ENCODE data around the gene STX10.
A peak's percentile ranks its signal among the peaks of the same experiment; 100 is the strongest.

The STX10 gene

DNA sequence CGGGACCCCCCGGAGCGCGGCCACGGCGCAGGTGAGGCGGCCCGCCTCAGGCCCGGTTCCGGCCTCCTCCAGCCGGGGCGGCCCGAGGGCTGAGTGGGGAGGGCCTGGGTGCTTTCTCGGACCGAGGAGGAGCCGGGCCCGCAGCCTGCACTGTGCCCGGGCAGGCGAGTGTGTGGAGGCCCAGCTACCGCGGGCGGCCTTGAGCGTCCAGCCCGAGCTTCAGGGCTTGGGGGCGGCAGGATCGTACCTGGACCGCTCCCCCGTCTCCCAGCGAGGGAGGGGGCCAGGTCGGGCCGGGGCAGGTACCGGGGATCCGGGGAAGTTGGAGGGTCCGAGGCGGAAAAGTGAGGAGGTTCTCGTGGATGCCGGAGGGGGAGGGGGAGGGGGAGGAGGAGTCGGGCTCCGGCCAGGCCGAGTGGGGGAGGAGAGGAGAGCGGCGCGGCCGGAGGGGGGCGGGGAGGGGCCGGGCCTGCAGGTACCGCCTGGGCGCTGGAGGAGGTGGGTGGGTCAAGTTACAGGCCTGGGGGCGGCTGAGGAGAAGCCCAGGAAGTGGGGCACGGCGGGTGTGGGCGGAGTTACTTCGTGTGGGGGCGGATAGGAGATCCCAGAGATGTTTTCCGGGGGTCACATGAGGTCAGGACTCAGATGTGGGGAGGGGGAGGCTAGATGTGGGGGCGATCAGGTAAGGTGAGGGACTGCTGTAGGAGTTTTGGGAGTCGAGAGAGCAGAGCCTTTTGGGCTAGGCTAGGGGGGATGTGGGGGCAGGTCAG is 31.6 kb downstream of the STX10 start:
- DNase-seq: peak; percentile 25

DNA sequence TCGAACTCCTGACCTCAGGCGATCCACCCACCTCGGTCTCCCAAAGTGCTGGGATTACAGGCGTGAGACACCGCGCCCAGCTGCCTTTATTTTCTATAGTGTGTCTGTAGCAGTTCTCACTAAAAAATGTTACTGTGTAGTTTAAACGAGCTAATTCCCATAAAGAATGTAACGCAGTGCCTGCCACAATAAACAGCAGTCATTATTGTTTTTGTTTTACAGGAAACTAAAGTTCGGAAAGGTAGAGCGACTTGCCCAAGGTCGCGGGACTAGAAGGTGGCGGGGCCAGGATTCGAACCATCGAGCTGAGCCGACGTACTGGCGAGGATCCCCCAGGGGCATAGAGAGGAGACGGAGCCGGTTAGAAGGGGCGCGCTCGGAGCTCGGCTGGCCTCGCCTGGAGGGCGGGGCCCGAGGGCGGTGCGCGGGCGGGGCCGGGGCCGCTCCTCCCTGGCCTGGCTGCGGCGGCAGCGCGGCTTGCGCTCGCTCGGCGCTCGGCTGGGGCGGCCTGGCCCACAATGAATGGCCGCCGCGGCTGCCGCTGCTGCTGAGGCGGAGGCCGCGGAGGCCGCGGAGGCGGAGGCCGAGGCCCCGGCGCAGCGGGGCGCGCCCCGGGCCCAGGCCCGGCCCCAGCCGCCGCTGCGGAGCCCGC is 32.3 kb downstream of the STX10 start, which contains the start of gene NACC1:
Gene NACC1, plus strand, starts transcription at position 493 of the 652 bp plus-strand sequence. CDS start 16,944 bp downstream, outside the sequence.
- DNase-seq: peak; percentile 92

GRCh38 chr19:13117176-13117771 is 32.9 kb downstream of the STX10 start:
- DNase-seq: no peak

GRCh38 chr19:13116282-13117175 is 33.6 kb downstream of the STX10 start, which contains the start of gene TRMT1:
Gene TRMT1, minus strand, starts transcription at chr19:13116740. Its CDS starts 341 bp downstream, at chr19:13116399.
- DNase-seq: peak; percentile 89

DNA sequence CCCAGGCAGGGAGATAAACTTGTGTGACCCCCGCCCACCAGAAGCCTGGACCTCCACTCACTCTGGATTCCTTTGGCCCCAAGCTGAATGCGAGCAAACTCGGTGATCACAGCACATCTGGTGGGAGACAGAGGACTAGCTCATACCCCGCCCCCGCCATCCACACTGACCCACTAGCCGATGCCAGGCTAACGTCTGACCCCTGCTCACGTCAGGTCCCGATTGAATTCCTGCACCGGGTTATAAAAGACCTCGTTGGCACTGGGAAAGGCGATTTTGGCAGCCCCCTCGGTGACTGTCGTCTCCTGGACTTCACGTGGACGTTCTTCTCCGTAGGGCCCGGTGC is 34.3 kb downstream of the STX10 start:
- DNase-seq: no peak

- no peak for DNase-seq
Measured at GRCh38 chr19:13112555-13112954, 37.6 kb downstream of the STX10 start.

DNA sequence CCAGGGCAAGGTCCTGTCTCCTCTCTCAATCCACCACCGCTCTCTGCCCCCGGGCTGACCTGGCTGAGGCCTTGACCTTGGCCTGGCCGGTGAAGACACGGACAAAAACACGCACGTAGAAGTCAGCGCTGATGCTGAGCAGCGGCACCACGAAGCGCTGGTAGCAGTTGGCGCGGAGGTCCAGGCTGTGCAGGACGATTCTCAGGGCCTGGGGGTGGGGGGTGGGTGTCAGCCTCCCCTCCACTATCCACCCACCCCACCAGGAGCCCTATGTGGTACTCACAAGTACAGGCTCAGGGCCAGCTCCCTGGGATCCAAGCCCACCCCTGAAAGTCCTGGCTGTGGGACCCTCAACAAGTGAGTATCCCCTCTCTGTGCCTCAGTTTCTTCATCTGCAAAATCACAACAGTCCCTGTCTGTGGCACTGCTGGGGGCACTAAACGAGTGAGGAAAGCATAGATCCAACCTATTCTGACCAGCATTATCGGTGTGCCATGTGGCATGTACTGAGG is 40.0 kb downstream of the STX10 start:
- DNase-seq: no peak

DNA sequence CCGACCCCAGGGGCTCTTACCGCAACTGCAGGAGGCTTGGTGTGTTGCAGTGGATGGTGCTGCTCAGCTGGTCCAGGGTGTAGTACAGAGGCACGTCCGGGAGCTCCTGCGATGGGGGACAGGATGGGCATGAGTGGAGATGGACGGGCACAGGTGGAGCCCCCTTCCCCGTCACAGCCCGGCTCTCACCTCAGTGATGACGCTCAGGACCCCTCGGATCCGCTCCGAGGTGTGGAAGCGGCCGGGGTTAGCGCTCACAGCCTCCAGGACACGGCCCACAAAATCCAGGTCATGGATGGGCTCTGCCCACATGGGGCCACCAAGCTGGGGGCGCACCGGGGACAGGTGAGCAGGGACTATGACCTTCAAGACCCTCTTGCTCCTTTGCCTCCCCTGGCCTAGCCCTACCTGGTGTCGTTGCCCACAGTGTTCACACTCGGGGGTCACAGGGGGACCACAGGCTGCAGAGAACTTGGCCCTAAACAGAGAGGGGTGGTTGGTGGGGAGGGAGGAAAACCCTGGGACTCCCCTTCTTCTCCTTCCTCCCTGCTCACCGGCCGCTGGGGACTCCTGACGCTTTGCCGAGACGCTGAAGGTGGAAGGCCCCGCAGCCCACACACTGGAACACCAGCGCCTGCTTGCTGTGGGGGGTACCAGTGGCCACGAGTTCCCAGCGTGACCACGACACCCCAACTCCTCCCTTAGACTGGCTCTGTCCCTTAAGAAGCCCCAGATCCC is 40.6 kb downstream of the STX10 start:
- no peak for DNase-seq

DNA sequence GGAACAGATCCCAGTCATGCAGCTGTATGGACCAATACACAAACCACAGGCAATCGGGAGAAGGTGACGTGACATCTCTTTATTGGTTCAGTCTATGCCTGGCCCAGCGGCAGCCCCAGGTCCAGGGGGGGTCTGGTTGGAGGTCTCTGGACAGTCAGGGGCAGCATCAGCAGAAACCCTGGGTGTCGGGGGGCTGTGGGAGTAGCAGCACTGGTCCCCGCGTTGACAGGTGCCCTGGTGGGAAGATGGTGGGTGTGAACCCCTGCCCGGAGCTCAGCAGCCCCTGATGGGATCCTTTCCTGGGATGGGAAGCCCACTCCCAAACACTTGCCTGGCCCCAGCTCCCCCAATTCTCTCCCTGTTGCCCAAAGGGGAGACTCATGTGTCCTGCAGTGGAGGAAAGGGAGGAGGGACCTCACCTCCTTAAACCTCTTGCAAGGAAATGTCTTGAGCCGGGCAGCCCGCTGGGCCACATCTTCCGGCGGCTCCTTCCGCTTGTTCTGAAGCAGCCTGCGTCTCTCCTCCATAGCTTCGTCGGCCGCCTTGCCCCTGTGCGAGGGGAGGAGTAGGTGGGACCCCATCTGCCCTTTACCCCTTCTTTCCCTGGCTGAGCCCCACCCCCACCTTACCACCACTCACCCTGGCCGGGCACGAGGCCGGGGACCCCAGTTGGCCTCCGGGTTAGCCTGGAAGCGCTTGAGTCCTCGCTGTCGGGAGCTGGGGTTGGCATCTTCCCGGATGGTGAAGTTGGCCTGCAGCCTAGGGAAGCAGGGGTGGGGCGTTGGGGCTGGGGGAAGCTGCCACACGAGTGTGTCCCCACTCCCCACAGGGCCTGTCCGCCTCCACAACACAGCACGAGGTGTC is 45.1 kb downstream of the STX10 start:
- no peak for DNase-seq

DNA sequence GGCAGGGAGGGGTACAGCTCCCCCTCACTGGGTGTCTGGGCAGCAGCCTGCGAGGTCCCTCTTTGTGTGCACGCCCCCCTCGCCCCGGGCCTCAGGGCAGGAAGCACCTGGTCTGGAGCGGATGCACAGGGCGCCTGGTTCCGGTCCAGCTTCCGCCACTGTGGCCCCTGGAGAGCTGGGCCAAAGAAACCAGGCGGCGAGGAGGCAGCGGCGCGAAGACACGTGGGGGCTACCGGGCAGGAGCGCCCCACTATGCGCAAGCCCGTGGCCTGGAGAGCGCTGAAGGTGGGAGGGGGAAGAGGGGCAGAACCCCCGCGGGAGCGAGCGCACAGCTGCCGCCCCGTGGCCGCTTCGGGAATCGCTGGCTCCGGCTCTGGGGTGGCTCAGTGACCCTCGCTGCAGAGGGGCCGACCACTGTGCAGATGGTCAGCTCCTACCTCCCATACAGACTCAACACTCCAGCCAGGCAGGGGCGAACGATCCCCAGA is 45.8 kb downstream of the STX10 start:
- DNase-seq: no peak

- no peak for DNase-seq
Measured at GRCh38 chr19:13103581-13104359, 46.4 kb downstream of the STX10 start.

DNA sequence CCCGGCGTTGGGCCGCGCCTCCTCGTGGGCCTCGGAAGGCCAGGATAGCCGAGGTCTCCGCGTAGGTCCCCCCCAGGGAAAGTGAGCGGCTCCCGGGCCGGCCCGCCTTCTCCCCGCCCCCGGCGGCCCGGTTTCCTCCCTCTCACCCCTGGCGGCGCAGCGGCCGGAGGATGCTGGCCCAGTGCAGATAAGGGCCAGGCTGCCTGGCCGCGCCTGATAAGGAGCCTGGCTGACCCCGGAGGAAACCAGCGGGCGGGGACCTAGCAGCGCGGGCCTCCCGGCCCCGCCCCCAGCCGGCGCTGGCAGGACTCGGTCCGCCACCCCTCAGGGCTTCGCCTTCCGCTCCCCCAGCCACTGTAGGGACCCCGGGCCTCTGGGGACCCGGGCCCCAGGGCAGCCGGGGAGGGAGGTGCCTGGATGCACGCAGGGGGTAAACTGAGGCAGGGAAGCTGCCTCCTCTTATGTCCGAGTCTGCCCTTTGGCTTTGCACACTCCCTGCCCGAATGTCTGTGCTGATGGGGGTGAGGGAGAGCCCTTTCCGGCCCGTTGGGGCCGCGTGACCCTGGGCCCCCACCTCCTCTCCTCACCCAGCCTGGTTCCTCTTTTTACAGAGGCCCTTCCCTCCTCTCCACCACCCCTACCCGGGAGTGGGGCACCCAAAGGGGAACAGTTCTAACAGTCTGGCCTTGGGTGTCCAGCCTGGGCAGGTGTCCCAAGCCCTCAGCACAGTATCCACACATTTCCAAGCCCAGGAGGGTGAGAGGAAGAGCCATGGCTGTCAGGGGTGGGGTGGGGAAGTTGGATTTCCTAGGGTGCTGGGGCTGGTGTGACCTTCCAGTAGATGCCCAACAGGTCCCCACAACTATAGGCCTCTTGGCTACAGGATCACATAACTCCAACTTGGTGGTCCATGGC is 47.3 kb downstream of the STX10 start, which contains the start of gene LYL1:
Gene LYL1, minus strand, starts transcription at position 193 of the 915 bp plus-strand sequence. CDS start 1,687 bp downstream, outside the sequence.
- DNase-seq: no peak

DNA sequence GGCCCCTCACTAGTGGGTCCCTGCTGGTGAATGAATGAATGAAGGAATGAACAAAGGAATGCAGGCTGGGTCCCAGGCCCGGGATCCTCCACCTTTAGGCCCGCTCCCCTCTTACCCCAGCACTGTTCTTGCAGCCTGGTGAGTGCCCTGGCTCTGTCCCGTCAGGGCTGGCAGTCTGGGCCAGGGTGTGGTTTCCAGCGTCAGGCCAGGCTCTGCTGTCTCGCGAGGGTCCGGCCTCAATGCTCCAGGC is 47.8 kb downstream of the STX10 start:
- no peak for DNase-seq

GRCh38 chr19:13101590-13102415 is 48.4 kb downstream of the STX10 start:
- DNase-seq: no peak

- DNase-seq: no peak
Measured at GRCh38 chr19:13100841-13101589, 49.2 kb downstream of the STX10 start.

DNA sequence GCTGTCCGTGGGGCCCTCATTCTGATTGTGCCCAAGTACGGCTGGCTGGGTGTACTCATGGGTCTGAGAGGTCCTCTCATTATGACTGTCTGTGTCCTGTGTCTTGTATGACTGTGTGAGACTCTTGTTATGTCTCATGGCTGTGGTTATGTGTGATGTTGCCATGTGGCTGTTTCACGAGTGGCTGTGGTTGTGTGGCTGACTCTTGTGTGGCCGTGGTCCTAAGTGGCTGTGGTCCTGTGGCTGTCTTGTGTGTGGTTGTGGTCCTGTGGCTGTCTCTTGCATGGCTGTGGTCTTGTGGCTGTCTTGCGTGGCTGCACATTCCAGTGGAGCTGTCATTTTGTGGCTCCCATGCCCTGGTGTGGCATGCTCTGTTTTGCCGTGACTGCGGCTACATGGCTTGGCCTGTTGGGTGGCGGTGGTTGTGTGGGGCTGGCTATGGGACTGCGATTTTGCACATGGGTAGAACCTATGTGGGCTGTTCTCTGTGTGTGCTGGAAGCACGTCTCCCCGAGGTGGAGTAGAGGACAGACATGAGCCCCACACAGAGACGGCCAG is 50.1 kb downstream of the STX10 start:
- no peak for DNase-seq

All from NCI-H1436 (cell line).